HL-60/S4 treated with retinoic acid at 250 ng/mL for 4 days and 3 days (cell line): ENCODE results near the gene SELENBP1.
"Not testable (repeated sequence)": the region's sequence is repeated elsewhere in the genome, so short reads cannot be mapped to it uniquely, and the experiment has no call there.

Source experiments
- in situ Hi-C: fragments of 300-500 bp; cut with MboI; formaldehyde crosslinking; loops from 2 replicates; pipeline ENCODE4 v1.7.0; 2022; ENCODE audit warnings: low sequenced_read_pairs

Gene SELENBP1

GRCh38 chr1:151372058-151372934, at the start of gene SELENBP1:
SELENBP1 (minus strand) TSS chr1:151372705; CDS start chr1:151372641, 64 bp downstream.
- in situ Hi-C loops, result no loop called here

DNA sequence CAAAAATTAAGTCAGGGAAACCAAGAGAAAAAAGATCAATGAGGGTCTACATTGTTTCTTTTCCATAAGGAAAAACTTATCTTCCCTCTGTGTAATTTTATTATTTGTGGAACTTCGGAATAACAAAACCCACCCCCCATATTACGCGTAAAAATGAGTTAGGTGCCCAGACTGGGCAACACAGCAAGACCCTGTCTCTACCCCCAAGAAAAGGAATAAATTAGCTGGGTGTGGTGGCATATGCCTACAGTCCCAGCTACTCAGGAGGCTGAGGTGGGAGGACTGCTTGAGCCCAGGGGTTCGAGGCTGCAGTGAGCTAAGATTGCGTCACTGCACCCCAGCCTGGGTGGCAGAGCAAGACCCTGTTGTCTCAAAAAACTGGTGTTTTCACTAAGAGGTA, 47.3 kb upstream of the SELENBP1 start:
- in situ Hi-C loops, result no loop called here

DNA sequence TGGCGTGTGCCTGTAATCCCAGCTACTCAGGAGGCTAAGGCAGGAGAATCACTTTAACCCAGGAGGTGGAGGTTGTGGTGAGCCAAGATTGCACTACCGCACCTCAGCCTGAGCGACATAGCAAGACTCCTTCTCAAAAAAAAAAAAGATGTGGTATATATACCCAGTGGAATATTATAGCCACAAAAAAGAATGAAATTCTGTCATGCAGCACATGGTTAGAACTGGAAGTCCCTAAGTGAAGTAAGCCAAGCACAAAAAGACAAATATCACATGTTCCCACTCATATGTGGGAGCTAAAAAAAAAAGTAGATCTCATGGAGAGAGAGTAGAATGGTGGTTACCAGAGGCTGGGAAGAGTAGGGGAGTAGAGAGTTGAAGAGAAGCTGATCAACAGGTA, 45.6 kb upstream of the SELENBP1 start:
- in situ Hi-C loops, result no loop called here

DNA sequence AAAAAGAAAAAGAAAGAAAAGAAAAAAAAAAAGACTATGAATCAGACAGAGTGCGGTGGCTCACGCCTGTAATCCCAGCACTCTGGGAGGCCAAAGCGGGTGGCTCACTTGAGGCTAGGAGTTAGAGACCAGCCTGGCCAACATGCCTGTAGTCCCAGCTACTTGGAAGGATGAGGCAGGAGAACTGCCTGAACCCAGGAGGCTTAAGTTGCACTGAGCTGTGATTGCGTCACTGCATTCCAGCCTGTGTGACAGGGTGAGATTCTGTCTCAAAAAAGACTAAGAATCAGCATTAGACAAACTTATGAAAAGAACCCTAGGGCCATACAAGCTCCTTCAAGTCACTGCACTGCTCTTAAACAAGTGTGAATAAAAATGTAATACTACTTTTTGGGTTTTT, 43.7 kb upstream of the SELENBP1 start:
- in situ Hi-C loops, result no loop called here

GRCh38 chr1:151411884-151412283, 39.4 kb upstream of the SELENBP1 start:
- in situ Hi-C loops, result no loop called here

- in situ Hi-C loops, result no loop called here
Observed at GRCh38 chr1:151408891-151409290, 36.4 kb upstream of the SELENBP1 start.

DNA sequence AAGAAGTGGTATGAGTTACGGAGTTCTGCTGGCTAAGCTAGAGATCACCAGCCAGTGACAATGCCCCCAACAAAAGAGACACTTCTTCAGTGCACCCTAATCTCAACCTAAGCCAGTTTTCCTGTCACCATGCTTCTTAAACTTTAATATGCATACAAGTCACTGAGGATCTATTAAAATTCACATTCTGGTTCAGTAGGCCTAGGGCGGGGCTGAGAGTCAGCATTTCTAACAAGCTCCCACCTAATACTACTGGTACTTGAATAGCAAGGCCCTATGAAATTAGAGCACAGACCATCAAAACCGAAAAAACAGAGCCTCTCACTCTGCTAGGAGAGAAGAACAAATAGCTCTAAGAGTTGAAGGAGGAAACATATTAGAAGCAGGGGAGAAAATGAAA, 34.8 kb upstream of the SELENBP1 start:
- in situ Hi-C loops, result no loop called here

DNA sequence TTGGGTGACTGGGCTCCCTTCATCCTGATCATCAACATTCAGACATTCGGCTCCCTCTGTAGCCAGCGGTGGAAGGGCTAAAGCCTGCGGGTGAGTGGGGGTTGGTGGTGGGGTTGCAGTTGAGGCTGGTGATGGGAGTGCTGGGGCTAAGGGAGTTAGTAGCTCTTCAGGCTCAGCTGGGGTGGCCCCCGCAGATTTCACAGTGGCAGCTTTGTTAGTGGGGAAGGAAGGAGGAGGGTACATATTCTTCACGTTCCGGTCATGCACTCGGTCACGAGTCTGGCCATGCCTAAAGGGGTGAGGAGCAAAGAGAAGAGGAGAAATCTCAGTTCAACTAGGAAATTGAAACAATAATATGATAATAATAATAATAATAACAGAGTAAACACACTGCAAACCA, 33.7 kb upstream of the SELENBP1 start:
- in situ Hi-C loops, result no loop called here

DNA sequence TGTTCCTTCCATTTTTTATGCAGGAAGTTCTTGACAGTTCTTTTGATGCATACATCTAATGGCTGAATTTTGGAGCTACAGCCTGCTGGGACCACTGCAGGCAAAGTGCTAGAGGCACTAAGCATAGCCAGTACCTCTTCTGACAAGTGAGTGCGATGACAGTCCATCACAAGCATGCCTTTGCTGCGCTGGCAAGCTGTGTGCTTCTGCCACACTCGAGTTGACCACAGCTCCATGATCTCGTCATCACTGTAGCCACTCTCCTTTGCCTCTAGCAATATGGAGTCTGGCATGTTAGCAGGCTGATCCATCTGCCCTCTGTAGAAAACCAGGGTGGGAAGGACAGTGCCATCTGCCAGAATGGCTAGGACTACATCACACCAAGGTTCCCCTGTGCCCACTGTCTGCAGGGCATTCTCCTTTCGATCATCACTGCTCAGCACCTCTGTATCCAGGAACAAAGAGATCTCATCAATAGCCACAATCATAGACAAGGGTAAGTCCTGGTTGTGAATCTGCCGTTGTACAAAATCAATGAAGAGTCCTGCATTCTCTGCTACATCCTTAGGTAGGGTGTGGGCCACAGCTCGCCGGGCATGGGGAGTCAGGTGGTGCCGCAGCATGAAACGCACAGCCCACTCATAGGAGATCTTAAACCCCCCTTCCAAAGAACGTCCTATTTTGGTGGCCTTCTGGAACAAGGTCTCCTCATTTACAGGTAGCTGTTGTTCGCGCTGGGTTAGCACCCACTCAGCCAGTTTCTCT, 32.9 kb upstream of the SELENBP1 start:
- in situ Hi-C loops, result no loop called here

DNA sequence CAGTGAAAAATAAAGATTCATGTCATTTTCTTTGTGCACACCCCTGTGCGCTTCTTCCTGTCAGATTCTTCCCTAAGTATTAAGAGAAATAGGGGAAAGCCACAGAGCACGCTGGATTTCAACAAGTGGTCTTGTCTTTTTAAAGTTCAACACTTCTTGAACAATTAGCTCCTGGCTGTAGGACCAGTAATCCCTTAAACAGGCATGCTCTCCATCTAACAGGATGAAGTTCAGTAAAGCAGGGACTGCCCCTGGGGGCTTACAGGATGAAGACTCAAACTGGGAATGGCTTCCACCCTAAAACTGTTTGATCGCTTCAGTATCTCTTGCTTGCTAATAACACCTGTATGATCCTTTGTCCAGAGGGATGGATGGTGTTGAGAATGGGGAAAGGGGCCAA, 31.1 kb upstream of the SELENBP1 start:
- in situ Hi-C loops, result no loop called here

DNA sequence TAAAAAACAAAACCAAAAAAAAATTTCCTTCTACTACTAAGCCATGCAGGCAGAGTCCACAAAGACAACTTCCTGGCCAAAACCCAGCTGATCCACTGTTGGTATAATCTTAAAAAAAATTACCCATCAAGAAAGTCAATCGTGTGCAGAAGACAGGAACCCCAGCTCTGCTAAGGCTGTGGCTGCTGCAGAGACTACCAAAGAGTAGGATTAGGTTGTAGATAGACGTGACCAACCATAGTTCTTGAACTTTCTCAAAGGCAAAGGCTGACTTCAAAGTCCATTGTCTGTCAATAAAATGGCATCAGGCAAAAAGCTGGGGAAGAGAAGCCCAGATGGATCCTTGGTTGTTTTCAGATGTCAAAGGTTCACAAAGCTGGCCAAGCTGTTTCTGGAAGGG, 30.3 kb upstream of the SELENBP1 start:
- in situ Hi-C loops, result no loop called here

GRCh38 chr1:151401860-151402259, 29.4 kb upstream of the SELENBP1 start:
- in situ Hi-C loops, result no loop called here

DNA sequence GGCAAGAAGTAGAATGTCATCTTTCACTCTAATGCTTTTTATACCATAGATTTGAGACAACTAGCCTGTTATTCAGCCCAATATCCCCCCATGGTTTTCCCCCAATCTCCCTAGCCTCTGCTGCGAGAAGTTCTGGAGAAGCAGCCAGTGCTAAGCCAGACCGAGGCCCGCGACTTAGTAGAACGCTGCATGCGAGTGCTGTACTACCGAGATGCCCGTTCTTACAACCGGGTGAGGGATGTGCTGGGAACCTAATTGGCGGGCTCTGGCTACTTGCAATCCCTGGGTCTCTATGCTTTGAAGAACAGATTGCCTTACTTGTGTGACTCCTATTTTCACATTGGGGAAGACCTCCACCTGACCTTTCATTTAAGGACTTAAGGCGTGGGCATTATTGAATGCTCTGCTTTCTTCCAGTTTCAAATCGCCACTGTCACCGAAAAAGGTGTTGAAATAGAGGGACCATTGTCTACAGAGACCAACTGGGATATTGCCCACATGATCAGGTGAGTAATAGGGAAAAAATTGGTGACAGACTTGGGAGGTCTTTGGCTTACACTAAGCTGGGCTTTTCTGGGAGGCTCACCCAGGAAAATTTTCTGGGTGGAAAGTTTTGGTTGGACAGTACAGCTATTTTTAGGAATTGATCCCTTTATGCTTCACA, 28.8 kb upstream of the SELENBP1 start:
- in situ Hi-C loops, result no loop called here

GRCh38 chr1:151399324-151400171, 27.0 kb upstream of the SELENBP1 start, which contains the start of gene PSMB4:
PSMB4 (plus strand) TSS chr1:151399573; CDS start chr1:151399588, 15 bp downstream.
- in situ Hi-C loops, result no loop called here

DNA sequence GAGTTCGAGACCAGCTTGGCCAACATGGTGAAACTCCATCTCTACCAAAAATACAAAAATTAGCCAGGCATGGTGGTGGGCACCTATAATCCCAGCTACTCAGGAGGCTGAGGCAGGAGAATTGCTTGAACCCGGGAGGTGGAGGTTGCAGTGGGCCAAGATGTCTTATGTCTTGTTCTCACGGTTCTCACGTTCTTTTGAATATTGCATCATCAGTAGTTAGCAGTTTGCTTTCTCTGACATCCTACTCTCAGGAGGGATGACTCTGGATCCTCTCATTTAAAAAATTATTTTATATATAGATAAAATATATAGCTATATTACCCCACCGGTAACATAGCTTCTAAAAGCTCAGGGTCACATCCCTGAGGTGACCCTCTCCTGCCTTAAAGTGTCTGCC, 23.8 kb upstream of the SELENBP1 start:
- in situ Hi-C loops, result not testable (repeated sequence)

- in situ Hi-C loops, result no loop called here
Observed at GRCh38 chr1:151393583-151393982, 21.1 kb upstream of the SELENBP1 start.

DNA sequence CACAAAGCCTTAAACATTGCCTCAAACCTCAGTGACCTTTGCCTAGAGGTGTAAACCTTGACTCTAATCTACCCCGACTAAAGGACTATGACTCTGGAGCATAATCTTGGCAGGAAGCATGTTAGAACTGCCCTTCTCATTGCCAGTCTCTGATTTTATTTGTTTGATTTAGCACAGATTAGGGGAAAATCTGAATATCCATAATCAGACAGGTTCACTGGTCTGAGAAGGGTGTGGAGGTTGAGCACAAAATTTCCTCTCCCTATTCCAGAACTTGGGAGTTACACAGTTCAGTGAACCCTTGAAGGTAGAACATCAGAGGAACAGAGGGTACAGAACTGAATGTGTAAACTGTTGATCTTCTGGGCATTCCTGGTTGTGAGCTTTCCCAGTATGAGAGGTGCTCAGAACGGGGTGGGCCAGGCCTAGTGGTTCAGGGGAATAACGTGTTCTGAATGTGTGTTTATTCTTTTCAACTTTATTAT, 18.6 kb upstream of the SELENBP1 start:
- in situ Hi-C loops, result no loop called here

- in situ Hi-C loops, result not testable (repeated sequence)
Observed at GRCh38 chr1:151390221-151391078, 17.9 kb upstream of the SELENBP1 start.

- in situ Hi-C loops, result no loop called here
Observed at GRCh38 chr1:151386002-151386401, 13.5 kb upstream of the SELENBP1 start.
